A549 (cell line): ENCODE data around the gene CMTM7. TPM values are rescaled to one million over a fixed set of nuclear protein-coding genes. Genes with fewer than 3 reads are reported as not detected.

ENCODE experiments used
- ATAC-seq, 2 experiments: fragments of 200-7000 bp in 1 of 2; fragments of >200 bp in 1 of 2; cut with Nextera tagmentation in 1 of 2; cut with Tn5 transposase in 1 of 2; 3 replicates each; pipeline versions ENCODE4 v1.8.0 to v1.9.1; 2018 to 2020; ENCODE audit warnings: mild to moderate bottlenecking in 1 of 2, moderate library complexity in 1 of 2
- CTCF ChIA-PET: fragments of 300-600 bp; sonication (Branson Sonifier 250); formaldehyde crosslinking; extraction: SDS; loops from one replicate; lab custom pipeline; 2021; ENCODE audit warnings: antibody characterized with exemption, inconsistent platforms; lab: Yijun Ruan, JAX
- POLR2A ChIA-PET: fragments of 350-600 bp; formaldehyde crosslinking; extraction: SDS; loops from one replicate; lab custom pipeline; 2021; ENCODE audit warnings: antibody characterized with exemption, inconsistent platforms; lab: Yijun Ruan, JAX
- DNase-seq, 2 experiments: peaks; one replicate each; pipeline versions ENCODE4 v3.0.0 to v3.0.0-alpha.2; 2011 to 2016; ENCODE audit warnings: low read depth in 1 of 2, low spot score in 1 of 2
- FAIRE-seq: peaks from 2 replicates; lab custom pipeline; 2011; peaks lifted over from hg19 to GRCh38; lab: Jason Lieb, UNC
- H3K27ac ChIP-seq, 2 experiments: fragments of >200 bp; sonication (Bioruptor Twin); formaldehyde crosslinking; 3 replicates each; pipeline ENCODE4 v1.5.1; 2016 to 2017
- H3K4me1 ChIP-seq: fragments of >200 bp; sonication (Bioruptor Twin); formaldehyde crosslinking; 3 replicates; pipeline ENCODE4 v1.6.1; 2016
- H3K4me2 ChIP-seq: fragments of >200 bp; sonication (Bioruptor Twin); formaldehyde crosslinking; 3 replicates; pipeline ENCODE4 v1.6.1; 2016
- H3K4me3 ChIP-seq: fragments of >200 bp; sonication (Bioruptor Twin); formaldehyde crosslinking; 3 replicates; pipeline ENCODE4 v1.5.1; 2016
- H3K9me3 ChIP-seq: fragments of >200 bp; sonication (Bioruptor Twin); formaldehyde crosslinking; 3 replicates; pipeline ENCODE4 v1.6.1; 2016
- ATOH8 ChIP-seq: fragments of 250-450 bp; sonication (Bioruptor Pico); IDR thresholded peaks from 2 replicates; pipeline ENCODE4 v1.5.0; 2020; ENCODE audit warnings: low read depth, mild to moderate bottlenecking, moderate library complexity
- BCL3 ChIP-seq: fragments of >200 bp; sonication (Bioruptor Twin); formaldehyde crosslinking; IDR thresholded peaks from 3 replicates; pipeline ENCODE4 v1.6.1; 2016
- BHLHE40 ChIP-seq: IDR thresholded peaks from 2 replicates; pipeline ENCODE4 v1.6.1; 2012; ENCODE audit warnings: low read depth, low read length, inconsistent platforms
- CEBPB ChIP-seq, 2 experiments: fragments of >200 bp in 1 of 2; sonication (Bioruptor Twin) in 1 of 2; formaldehyde crosslinking in 1 of 2; IDR thresholded peaks; 2 replicates each; pipeline ENCODE4 v1.6.1; 2012 to 2016
- CHD2 ChIP-seq: fragments of 150-350 bp; IDR thresholded peaks from 2 replicates; pipeline ENCODE4 v1.6.1; 2014; ENCODE audit warnings: low read length; ENCODE audit not compliant: partially characterized antibody
- CHD4 ChIP-seq: fragments of 200-600 bp; sonication (generic); IDR thresholded peaks from 2 replicates; pipeline ENCODE4 v1.6.1; 2016; ENCODE audit warnings: antibody characterized with exemption, mild to moderate bottlenecking, borderline replicate concordance
- CTCF ChIP-seq: fragments of >200 bp; sonication (Bioruptor Twin); formaldehyde crosslinking; IDR thresholded peaks from 3 replicates; pipeline ENCODE4 v1.5.1; 2016
- EHF ChIP-seq: fragments of 250-450 bp; sonication (Bioruptor Pico); IDR thresholded peaks from 2 replicates; pipeline ENCODE4 v1.5.0; 2020; ENCODE audit warnings: mild to moderate bottlenecking
- EHMT2 ChIP-seq: fragments of 200-600 bp; sonication (generic); IDR thresholded peaks from 2 replicates; pipeline ENCODE4 v1.6.1; 2016; ENCODE audit warnings: antibody characterized with exemption, low read depth, mild to moderate bottlenecking, moderate library complexity
- EP300 ChIP-seq, 2 experiments: fragments of >200 bp; sonication (Bioruptor Twin); formaldehyde crosslinking; IDR thresholded peaks; 2 replicates in 1 of 2; 3 replicates in 1 of 2; pipeline ENCODE4 v1.6.1; 2016 to 2017
- ESRRA ChIP-seq: fragments of 150-350 bp; IDR thresholded peaks from 2 replicates; pipeline ENCODE4 v1.6.1; 2014; ENCODE audit warnings: mild to moderate bottlenecking, low read length, borderline replicate concordance
- FOSB ChIP-seq: fragments of 250-450 bp; sonication (Bioruptor Pico); IDR thresholded peaks from 2 replicates; pipeline ENCODE4 v1.5.0; 2020; ENCODE audit warnings: mild to moderate bottlenecking, moderate library complexity
- FOXS1 ChIP-seq: fragments of 250-450 bp; sonication (Bioruptor Pico); IDR thresholded peaks from 2 replicates; pipeline ENCODE4 v1.5.0; 2020; ENCODE audit warnings: mild to moderate bottlenecking, moderate library complexity
- HES2 ChIP-seq: fragments of >200 bp; sonication (Bioruptor Twin); formaldehyde crosslinking; IDR thresholded peaks from 2 replicates; pipeline ENCODE4 v1.6.1; 2016
- HEYL ChIP-seq: fragments of 250-450 bp; sonication (Bioruptor Pico); IDR thresholded peaks from 2 replicates; pipeline ENCODE4 v1.8.0; 2021; ENCODE audit warnings: mild to moderate bottlenecking, moderate library complexity
- HMGXB4 ChIP-seq: fragments of 250-450 bp; sonication (Bioruptor Pico); IDR thresholded peaks from 2 replicates; pipeline ENCODE4 v1.5.0; 2021; ENCODE audit warnings: mild to moderate bottlenecking, moderate library complexity, borderline replicate concordance
- HOXA7 ChIP-seq: fragments of 250-450 bp; sonication (Bioruptor Pico); IDR thresholded peaks from 2 replicates; pipeline ENCODE4 v1.5.0; 2020; ENCODE audit warnings: mild to moderate bottlenecking, moderate library complexity
- HOXB5 ChIP-seq: fragments of 250-450 bp; sonication (Bioruptor Pico); IDR thresholded peaks from 2 replicates; pipeline ENCODE4 v1.5.0; 2020; ENCODE audit warnings: mild to moderate bottlenecking, moderate library complexity
- JUN ChIP-seq, 2 experiments: fragments of >200 bp; sonication (Bioruptor Twin); formaldehyde crosslinking; IDR thresholded peaks; 2 replicates in 1 of 2; 3 replicates in 1 of 2; pipeline ENCODE4 v1.6.1; 2016 to 2017
- MAX ChIP-seq: IDR thresholded peaks from 2 replicates; pipeline ENCODE4 v1.6.1; 2012
- MYC ChIP-seq: IDR thresholded peaks from 2 replicates; pipeline ENCODE4 v1.6.1; 2012; ENCODE audit warnings: mild to moderate bottlenecking, inconsistent platforms, low read length, improper control_type of control experiment, borderline replicate concordance
- NFE2L2 ChIP-seq: fragments of 150-350 bp; conservative IDR thresholded peaks from 2 replicates; pipeline ENCODE4 v1.6.1; 2014; ENCODE audit warnings: low read length
- NPAS2 ChIP-seq: fragments of 250-450 bp; sonication (Bioruptor Pico); IDR thresholded peaks from 2 replicates; pipeline ENCODE4 v1.8.0; 2022; ENCODE audit warnings: mild to moderate bottlenecking, moderate library complexity, borderline replicate concordance
- PBX3 ChIP-seq: IDR thresholded peaks from 2 replicates; pipeline ENCODE4 v1.6.1; 2012
- PHF8 ChIP-seq: fragments of 200-600 bp; sonication (generic); IDR thresholded peaks from 2 replicates; pipeline ENCODE4 v1.6.1; 2016; ENCODE audit warnings: low read depth, mild to moderate bottlenecking, antibody characterized with exemption, moderate library complexity, borderline replicate concordance
- RAD21 ChIP-seq, 2 experiments: fragments of >200 bp in 1 of 2; sonication (Bioruptor Twin) in 1 of 2; formaldehyde crosslinking in 1 of 2; IDR thresholded peaks in 1 of 2; conservative IDR thresholded peaks in 1 of 2; 2 replicates in 1 of 2; 3 replicates in 1 of 2; pipeline ENCODE4 v1.6.1; 2012 to 2018; ENCODE audit warnings: inconsistent platforms in 1 of 2
- RFX5 ChIP-seq: fragments of 450-650 bp; IDR thresholded peaks from 2 replicates; pipeline ENCODE4 v1.7.1; 2014; ENCODE audit warnings: antibody characterized with exemption, mild to moderate bottlenecking, moderate library complexity
- ZNF302 ChIP-seq: fragments of 250-450 bp; sonication (Bioruptor Pico); IDR thresholded peaks from 2 replicates; pipeline ENCODE4 v1.9.0; 2021; ENCODE audit warnings: inconsistent platforms, mild to moderate bottlenecking, moderate library complexity
- ZSCAN20 ChIP-seq: fragments of 250-450 bp; sonication (Bioruptor Pico); IDR thresholded peaks from 2 replicates; pipeline ENCODE4 v1.8.0; 2022; ENCODE audit warnings: mild to moderate bottlenecking, moderate library complexity
- WGBS: methylation state at CpG from one replicate; pipeline ENCODE4 v1.1.6; 2017; ENCODE audit errors: missing lambda C conversion rate; 5-methylcytosine and 5-hydroxymethylcytosine counted together
- polyA minus RNA-seq: library from RNA; depleted of rRNA, polyadenylated mRNA; stranded (reverse); fragments of >200 nt; gene quantifications from 2 replicates; pipeline ENCODE4 v1.2.3, GENCODE V29; 2011; rRNA and poly(A)+ RNA removed
- polyA plus RNA-seq, 4 experiments: library from polyadenylated mRNA; depleted of rRNA in 3 of 4; stranded (reverse); fragments of >200 nt; fragmentation: RNase III in 1 of 4; extraction: RNeasy Plus Mini Kit Qiagen cat#74134 plus additional on column Dnase treatment in 1 of 4; gene quantifications; 2 replicates in 3 of 4; 3 replicates in 1 of 4; pipeline ENCODE4 v1.2.3, GENCODE V29; 2011 to 2017

The CMTM7 gene
- polyA plus RNA-seq (2011; rRNA removed) (18.7 and 27.1 TPM in 2 replicates), polyA plus RNA-seq (2017; fragmentation: RNase III; extraction: RNeasy Plus Mini Kit Qiagen cat#74134 plus additional on column Dnase treatment) (12.9 to 15.3 TPM (median 14.2 TPM) in 3 replicates), polyA minus RNA-seq (17.8 and 23.1 TPM in 2 replicates)
- polyA plus RNA-seq (2012; cell fraction: cytosol; rRNA removed): 35.7 and 42.0 TPM in 2 replicates
- polyA plus RNA-seq (2012; cell fraction: nucleus; rRNA removed): 31.6 and 34.6 TPM in 2 replicates

- peak within 1 kb of the TSS; percentile 88 for H3K4me3 ChIP-seq
- POLR2A ChIA-PET: interaction anchor here (1.0 to 1.4 kb wide), 3 partner anchors 29 to 78 kb away, joined by 3 to 5 read pairs (median 3); no protein-coding TSS in a partner anchor
- no peak for TF ChIP-seq FOXS1 (CRISPR knock-in tag)
- no peak for TF ChIP-seq NPAS2 (CRISPR knock-in tag)
- TF ChIP-seq HMGXB4 (CRISPR knock-in tag): no peak
- no peak for TF ChIP-seq BHLHE40
- TF ChIP-seq ZNF302: no peak
- TF ChIP-seq ZSCAN20 (CRISPR knock-in tag): no peak
- TF ChIP-seq HEYL (CRISPR knock-in tag): no peak
- peak in 1 of 2 experiments; percentile 75; a peak in 3 of 5 replicates for TF ChIP-seq JUN (IDR thresholded peaks at IDR 0.05)
- TF ChIP-seq MAX: peak; percentile 77
- no peak for TF ChIP-seq EHMT2
- TF ChIP-seq PBX3: no peak; the same call in 1 of the 2 replicates
- TF ChIP-seq BCL3: peak; percentile 71; the same call in 1 of the 3 replicates
- TF ChIP-seq FOSB: no peak
- no peak for TF ChIP-seq RAD21 (conservative IDR thresholded peaks at IDR 0.05 in 1 of 2, IDR thresholded peaks at IDR 0.05 in 1 of 2)
- TF ChIP-seq ESRRA: no peak
- no peak; the same call in 1 of the 2 replicates for TF ChIP-seq MYC
- TF ChIP-seq CEBPB (IDR thresholded peaks at IDR 0.05): no peak
- TF ChIP-seq CHD2: no peak
- no peak for TF ChIP-seq NFE2L2
- no peak for TF ChIP-seq RFX5
- no peak for TF ChIP-seq HES2
- no peak for TF ChIP-seq ATOH8
- no peak for TF ChIP-seq HOXA7
- TF ChIP-seq EP300 (IDR thresholded peaks at IDR 0.05): no peak
- no peak for TF ChIP-seq EHF (CRISPR knock-in tag)
- TF ChIP-seq CHD4: no peak
- TF ChIP-seq CTCF: no peak
- TF ChIP-seq HOXB5 (CRISPR knock-in tag): no peak
- TF ChIP-seq PHF8: peak; percentile 81; the same call in 1 of the 2 replicates
These were observed at the start of gene CMTM7 for GRCh38 chr3:32391643-32392535. TSS of gene CMTM7 (plus strand) at chr3:32391853. CDS start at chr3:32391907, 54 bp downstream.

More at GRCh38 chr3:32391643-32392535, at the start of gene CMTM7:
- peaks cover 5% of the 10 kb centered on the region; the same call in 1 of the 3 replicates for H3K4me1 ChIP-seq
- CTCF ChIA-PET: interaction anchor here (1.1 to 2.5 kb wide), 5 partner anchors 8 to 78 kb away, joined by 3 to 21 read pairs (median 7); no protein-coding TSS in a partner anchor
- peak within 1 kb of the TSS; percentile 97 for H3K4me2 ChIP-seq
- ATAC-seq: peak; percentile 91 to 92
- no peaks in the 10 kb centered on the region for H3K9me3 ChIP-seq
- DNase-seq: peak; percentile 43 to 72
- FAIRE-seq: no peak
- peak within 1 kb of the TSS; percentile 87 to 91 for H3K27ac ChIP-seq
- WGBS: under 1% methylated on average over 47 of the region's 107 CpGs
